IMR-90 (cell line): Measurements from ENCODE around the gene TEX52. TPM values are rescaled to one million over a fixed set of nuclear protein-coding genes. Genes with fewer than 3 reads are reported as not detected.

Experiments used
- ATAC-seq: fragments of 200-7000 bp; cut with Tn5 transposase; 2 replicates; pipeline ENCODE4 v1.9.1; 2020; ENCODE audit warnings: low read depth, mild to moderate bottlenecking, moderate library complexity
- BruUV-seq: library from RNA; stranded (reverse); fragments of 400-500 nt; replicated peaks from 2 replicates; lab custom pipeline; 2021; lab: Mats Ljungman, UMichigan
- CTCF ChIA-PET: fragments of 300-600 bp; formaldehyde crosslinking; extraction: SDS; loops from one replicate; lab custom pipeline; 2021; ENCODE audit warnings: antibody characterized with exemption; lab: Yijun Ruan, JAX
- POLR2A ChIA-PET: fragments of 300-600 bp; sonication (Branson Sonifier 250); formaldehyde crosslinking; loops from one replicate; lab custom pipeline; 2022; ENCODE audit warnings: antibody characterized with exemption; ENCODE audit not compliant: unreplicated experiment; lab: Charles Lee
- DNase-seq: peaks from one replicate; pipeline ENCODE4 v3.0.0; 2013
- H2AFZ ChIP-seq: replicated peaks from 2 replicates; pipeline ENCODE3; 2013; ENCODE audit warnings: low read length, mild to moderate bottlenecking; ENCODE audit not compliant: poor library complexity
- H2AK5ac ChIP-seq: 2 replicates; pipeline ENCODE4 v1.6.1; 2013; ENCODE audit warnings: low read depth, low read length, inconsistent platforms
- H2AK9ac ChIP-seq: replicated peaks from 2 replicates; pipeline ENCODE3; 2013; ENCODE audit warnings: mild to moderate bottlenecking, low read depth, low read length, moderate library complexity; ENCODE audit not compliant: poor library complexity
- H2BK120ac ChIP-seq: 2 replicates; pipeline ENCODE4 v1.6.1; 2013; ENCODE audit warnings: low read depth, low read length, inconsistent platforms
- H2BK15ac ChIP-seq: 3 replicates; pipeline ENCODE4 v1.6.1; 2013; ENCODE audit warnings: low read depth, low read length, inconsistent platforms
- H2BK20ac ChIP-seq: 2 replicates; pipeline ENCODE4 v1.6.1; 2013; ENCODE audit warnings: low read depth, mild to moderate bottlenecking, inconsistent platforms, low read length, moderate library complexity
- H2BK5ac ChIP-seq: 2 replicates; pipeline ENCODE4 v1.6.1; 2013; ENCODE audit warnings: mild to moderate bottlenecking, low read depth, low read length, inconsistent platforms; ENCODE audit not compliant: poor library complexity, severe bottlenecking
- H3K14ac ChIP-seq: replicated peaks from 2 replicates; pipeline ENCODE4 v1.6.1; 2013; ENCODE audit warnings: low read depth, low read length, inconsistent platforms
- H3K18ac ChIP-seq: 2 replicates; pipeline ENCODE4 v1.6.1; 2013; ENCODE audit warnings: low read depth, low read length, control low read depth
- H3K23ac ChIP-seq: 2 replicates; pipeline ENCODE4 v1.6.1; 2013; ENCODE audit warnings: low read depth, low read length, inconsistent platforms
- H3K27ac ChIP-seq: 2 replicates; pipeline ENCODE4 v1.5.1; 2013; ENCODE audit warnings: mild to moderate bottlenecking, control low read depth, low read length; ENCODE audit not compliant: insufficient read depth
- H3K27me3 ChIP-seq: 2 replicates; pipeline ENCODE4 v1.6.1; 2013; ENCODE audit warnings: low read length; ENCODE audit not compliant: control insufficient read depth, insufficient read depth
- H3K36me3 ChIP-seq: 2 replicates; pipeline ENCODE4 v1.6.1; 2013; ENCODE audit warnings: low read length, mixed read lengths; ENCODE audit not compliant: control insufficient read depth, insufficient read depth
- H3K4ac ChIP-seq: 2 replicates; pipeline ENCODE4 v1.6.1; 2013; ENCODE audit warnings: low read depth, low read length, inconsistent platforms
- H3K4me1 ChIP-seq: 2 replicates; pipeline ENCODE4 v1.6.1; 2013; ENCODE audit warnings: low read length, mixed read lengths; ENCODE audit not compliant: control insufficient read depth, insufficient read depth
- H3K4me2 ChIP-seq: 2 replicates; pipeline ENCODE4 v1.6.1; 2013; ENCODE audit warnings: low read depth, mild to moderate bottlenecking, control low read depth, low read length, moderate library complexity
- H3K4me3 ChIP-seq: 2 replicates; pipeline ENCODE4 v1.5.1; 2013; ENCODE audit warnings: low read depth, mild to moderate bottlenecking, control low read depth, low read length, moderate library complexity; ENCODE audit not compliant: insufficient read depth
- H3K56ac ChIP-seq: 2 replicates; pipeline ENCODE4 v1.6.1; 2013; ENCODE audit warnings: low read length, inconsistent platforms; ENCODE audit not compliant: insufficient read depth; ENCODE audit errors: extremely low read depth
- H3K79me1 ChIP-seq, 2 experiments: 2 replicates each; pipeline ENCODE4 v1.6.1; 2013; ENCODE audit warnings: low read length in 2 of 2, inconsistent platforms in 1 of 2, low read depth in 1 of 2
- H3K9ac ChIP-seq: 2 replicates; pipeline ENCODE4 v1.6.1; 2013; ENCODE audit warnings: low read depth, low read length, control low read depth
- H3K9me1 ChIP-seq: 2 replicates; pipeline ENCODE4 v1.6.1; 2013; ENCODE audit warnings: low read length, inconsistent platforms; ENCODE audit not compliant: insufficient read depth
- H3K9me3 ChIP-seq: 2 replicates; pipeline ENCODE4 v1.6.1; 2013; ENCODE audit warnings: low read length; ENCODE audit not compliant: control insufficient read depth, insufficient read depth
- H4K20me1 ChIP-seq: 2 replicates; pipeline ENCODE4 v1.6.1; 2013; ENCODE audit warnings: low read length, inconsistent platforms; ENCODE audit not compliant: insufficient read depth
- H4K5ac ChIP-seq: 2 replicates; pipeline ENCODE4 v1.6.1; 2013; ENCODE audit warnings: mild to moderate bottlenecking, low read depth, low read length, control low read depth
- H4K8ac ChIP-seq, 2 experiments: 2 replicates each; pipeline ENCODE4 v1.6.1; 2013; ENCODE audit warnings: low read depth in 2 of 2, low read length in 2 of 2, control low read depth in 1 of 2, inconsistent platforms in 1 of 2
- H4K91ac ChIP-seq: 2 replicates; pipeline ENCODE4 v1.6.1; 2013; ENCODE audit warnings: low read depth, low read length, inconsistent platforms; ENCODE audit not compliant: insufficient read depth
- CTCF ChIP-seq: conservative IDR thresholded peaks from 2 replicates; pipeline ENCODE4 v1.5.1; 2012; ENCODE audit warnings: mild to moderate bottlenecking, low read depth, low read length, improper control_type of control experiment
- ELK1 ChIP-seq: fragments of 150-350 bp; IDR thresholded peaks from 2 replicates; pipeline ENCODE4 v1.6.1; 2016; ENCODE audit warnings: low read depth, mild to moderate bottlenecking, low read length, moderate library complexity, borderline replicate concordance
- FOS ChIP-seq: fragments of 150-350 bp; IDR thresholded peaks from 2 replicates; pipeline ENCODE4 v1.6.1; 2016; ENCODE audit warnings: low read depth, low read length
- MAFK ChIP-seq: IDR thresholded peaks from 2 replicates; pipeline ENCODE4 v1.6.1; 2012; ENCODE audit warnings: low read depth, low read length, improper control_type of control experiment
- MAZ ChIP-seq: IDR thresholded peaks from 2 replicates; pipeline ENCODE4 v1.6.1; 2012; ENCODE audit warnings: low read depth, mild to moderate bottlenecking, low read length, improper control_type of control experiment, moderate library complexity, borderline replicate concordance
- NFE2L2 ChIP-seq: fragments of 150-350 bp; IDR thresholded peaks from 2 replicates; pipeline ENCODE4 v1.6.1; 2016; ENCODE audit warnings: low read depth, mild to moderate bottlenecking, low read length
- RAD21 ChIP-seq: IDR thresholded peaks from 2 replicates; pipeline ENCODE4 v1.6.1; 2012; ENCODE audit warnings: low read length, improper control_type of control experiment
- RFX5 ChIP-seq: IDR thresholded peaks from 2 replicates; pipeline ENCODE4 v1.8.0; 2012; ENCODE audit warnings: low read depth, mild to moderate bottlenecking, low read length, moderate library complexity
- SMC3 ChIP-seq: fragments of 150-350 bp; IDR thresholded peaks from 2 replicates; pipeline ENCODE4 v1.6.1; 2016; ENCODE audit warnings: low read depth, mild to moderate bottlenecking, antibody characterized with exemption, low read length, moderate library complexity
- USF2 ChIP-seq: fragments of 150-350 bp; IDR thresholded peaks from 2 replicates; pipeline ENCODE4 v1.6.1; 2017; ENCODE audit warnings: mild to moderate bottlenecking, antibody characterized with exemption, low read length, low read depth
- WGBS, 2 experiments: methylation state at CpG; one replicate each; pipeline versions ENCODE4 v1.1.5 to v1.1.7; 2013; ENCODE audit warnings: missing lambda C conversion rate in 2 of 2; ENCODE audit not compliant: insufficient read length in 1 of 2; ENCODE audit errors: extremely low coverage in 2 of 2; 5-methylcytosine and 5-hydroxymethylcytosine counted together
- dilution Hi-C: fragments of 300-500 bp; cut with HindIII; formaldehyde crosslinking; loops from one replicate; pipeline ENCODE4 v1.14.3; 2018; ENCODE audit warnings: low sequenced_read_pairs; ENCODE audit not compliant: unreplicated experiment
- in situ Hi-C: fragments of 300-500 bp; cut with MboI; formaldehyde crosslinking; loops from 3 replicates; pipeline ENCODE4 v1.14.3; 2019; ENCODE audit warnings: low sequenced_read_pairs, inconsistent platforms, mixed read lengths
- intact Hi-C: fragments of 100-400 bp; cut with micrococcal nuclease; formaldehyde crosslinking; loops from 2 replicates; pipeline ENCODE4 v1.10.0; 2022
- polyA plus RNA-seq, 3 experiments: library from polyadenylated mRNA; depleted of rRNA; stranded (reverse); fragments of >200 nt; gene quantifications; 2 replicates each; pipeline ENCODE4 v1.2.3, GENCODE V29; 2012; ENCODE audit warnings: low replicate concordance in 1 of 3
- total RNA-seq: library from RNA; depleted of rRNA; stranded (reverse); fragments of >200 nt; gene quantifications from 2 replicates; pipeline ENCODE4 v1.2.3, GENCODE V29; 2012

Gene TEX52
- total and polyA plus RNA-seq, 2 of the 4 experiments (the other 2 are of a cell fraction), result not detected

- TF ChIP-seq CTCF, result no peak
These were observed at the start of gene TEX52 (continued) for GRCh38 chr12:2857021-2857431.

- ATAC-seq (no peak), DNase-seq (no peak)
- no CpG with 5 or more reads among the region's 2 CpGs for WGBS, 2 experiments
- peaks cover 30% of the 10 kb centered on the region for H4K20me1 ChIP-seq
- dilution Hi-C loops, result no loop called here
- no peak overlapping the region for H2BK15ac ChIP-seq
- no peak overlapping the region for H4K91ac ChIP-seq
- H3K23ac ChIP-seq, result no peak overlapping the region
- H4K5ac ChIP-seq, result no peak overlapping the region
- peaks cover 7% of the 10 kb centered on the region; the same call in 1 of the 2 replicates for H3K9me1 ChIP-seq
- H3K56ac ChIP-seq, result no peak overlapping the region
- POLR2A ChIA-PET, result no interaction called here
- H2AK5ac ChIP-seq, result no peak overlapping the region
- H2AK9ac ChIP-seq, result peak overlapping the region; percentile 78
- in situ Hi-C loops, result no loop called here
- H3K4me3 ChIP-seq, result no peak overlapping the region
- no peak overlapping the region for H2BK120ac ChIP-seq
- no peak overlapping the region for H3K18ac ChIP-seq
- intact Hi-C loops, result no loop called here
- TF ChIP-seq NFE2L2 (no peak), RFX5 (no peak), SMC3 (no peak), FOS (no peak), MAFK (no peak), MAZ (no peak), RAD21 (no peak), USF2 (no peak), ELK1 (no peak)
- H3K4me1 ChIP-seq, result no peaks in the 10 kb centered on the region
- no peaks in the 10 kb centered on the region for H3K36me3 ChIP-seq
- no peak overlapping the region for H3K27ac ChIP-seq
- no peak overlapping the region for H2AFZ ChIP-seq
- H2BK5ac ChIP-seq, result no peak overlapping the region
- no TSS peak for BruUV-seq
- H3K27me3 ChIP-seq, result no peaks in the 10 kb centered on the region
- H3K4ac ChIP-seq, result no peak overlapping the region
- no peak overlapping the region for H3K4me2 ChIP-seq
- H3K9me3 ChIP-seq, result no peaks in the 10 kb centered on the region
- H3K14ac ChIP-seq, result no peak overlapping the region
- H3K79me1 ChIP-seq, result peaks cover 26 to 60% of the 10 kb centered on the region in 2 experiments
- H2BK20ac ChIP-seq, result no peak overlapping the region
- H3K9ac ChIP-seq, result no peak overlapping the region
- no peak overlapping the region for H4K8ac ChIP-seq
- CTCF ChIA-PET, result no interaction called here
These were observed 47.4 kb upstream of the TEX52 start for GRCh38 chr12:2904260-2904659.
